IMR-90 (cell line): Measurements from ENCODE around the gene LHX8.

ENCODE experiments used
- BHLHE40 ChIP-seq: fragments of 150-350 bp; IDR thresholded peaks from 2 replicates; pipeline ENCODE4 v1.6.1; 2016; ENCODE audit warnings: mild to moderate bottlenecking, low read depth, low read length
- CHD1 ChIP-seq: IDR thresholded peaks from 2 replicates; pipeline ENCODE4 v1.6.1; 2012; ENCODE audit warnings: low read depth, low read length, improper control_type of control experiment
- CTCF ChIP-seq: conservative IDR thresholded peaks from 2 replicates; pipeline ENCODE4 v1.5.1; 2012; ENCODE audit warnings: mild to moderate bottlenecking, low read depth, low read length, improper control_type of control experiment
- MAZ ChIP-seq: IDR thresholded peaks from 2 replicates; pipeline ENCODE4 v1.6.1; 2012; ENCODE audit warnings: low read depth, mild to moderate bottlenecking, low read length, improper control_type of control experiment, moderate library complexity, borderline replicate concordance
- POLR2A ChIP-seq: IDR thresholded peaks from 2 replicates; pipeline ENCODE4 v1.6.1; 2012; ENCODE audit warnings: mild to moderate bottlenecking, low read depth, low read length
- RCOR1 ChIP-seq: IDR thresholded peaks from 2 replicates; pipeline ENCODE4 v1.6.1; 2012; ENCODE audit warnings: mild to moderate bottlenecking, low read length, improper control_type of control experiment; ENCODE audit not compliant: insufficient replicate concordance

- TF ChIP-seq POLR2A, result no peak
- no peak for TF ChIP-seq CTCF
- no peak for TF ChIP-seq BHLHE40
- TF ChIP-seq MAZ, result no peak
- TF ChIP-seq CHD1, result no peak
- TF ChIP-seq RCOR1, result no peak
These were observed 64.0 kb downstream of the LHX8 start for GRCh38 chr1:75198163-75198562.
